ENCODE data around the gene METTL24. TPM values are rescaled to one million over a fixed set of nuclear protein-coding genes. Genes with fewer than 3 reads are reported as not detected.

Gene METTL24
- total and polyA plus RNA-seq, 2 of the 13 experiments (the other 11 are each of a cell fraction or from before 2014, with no cell fraction given): not detected

DNA sequence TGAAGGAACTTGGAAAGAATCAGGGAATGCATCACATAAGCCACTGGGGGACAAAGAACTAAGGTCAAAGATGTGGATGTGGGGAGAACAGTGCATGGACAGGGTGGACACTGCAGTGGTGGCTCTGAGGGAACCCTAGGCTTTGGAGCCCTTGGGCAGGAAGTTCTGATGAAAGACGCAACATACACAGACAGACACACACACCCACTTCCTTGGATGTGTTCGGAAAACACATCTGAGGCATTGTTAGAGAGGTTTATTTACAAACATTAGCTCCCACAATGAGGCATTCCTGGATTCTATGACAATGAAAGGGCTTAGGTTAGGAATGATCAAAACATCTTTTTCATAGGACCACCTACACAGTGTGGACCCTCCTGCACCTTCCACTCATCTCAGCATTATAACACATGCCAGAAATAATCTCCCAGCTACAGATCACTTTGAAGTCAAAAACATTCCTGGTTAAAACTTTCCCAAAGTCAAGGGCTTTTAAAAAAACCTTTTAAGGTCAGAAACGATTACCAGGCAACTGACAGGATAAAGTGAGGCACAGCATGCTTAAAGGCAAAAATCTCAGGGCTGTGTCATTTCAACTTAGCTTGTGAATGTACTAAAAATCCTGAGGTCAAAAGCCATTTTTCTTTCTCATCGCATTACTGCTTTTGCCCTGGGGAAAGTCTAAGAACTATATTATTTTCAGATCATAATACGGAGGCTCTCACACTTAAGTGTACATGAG, 6.4 kb upstream of the METTL24 start:
- 37% methylated on average over 5 of the region's 5 CpGs for WGBS (ENCODE audit: low lambda C conversion rate)
- H3K27me3 ChIP-seq (ENCODE audit: control insufficient read depth in 1 of 2, insufficient read depth in 2 of 2, low read length in 2 of 2): peaks cover 0 to 2% of the 10 kb centered on the region in 2 experiments; a peak in 2 of 5 replicates
- H3K9ac ChIP-seq (ENCODE audit: insufficient read depth, low read depth, low read length): no peak overlapping the region
- intact Hi-C loops (cut with micrococcal nuclease; ENCODE audit: unreplicated experiment): no loop called here
- no peaks in the 10 kb centered on the region for H3K9me3 ChIP-seq (ENCODE audit: low read length)
- no peaks in the 10 kb centered on the region for H3K79me2 ChIP-seq (ENCODE audit: insufficient read depth, low read length)
- H3K4me1 ChIP-seq (ENCODE audit: insufficient read depth, low read length): peaks cover 20% of the 10 kb centered on the region
- POLR2A ChIA-PET: no interaction called here
- H2AFZ ChIP-seq (ENCODE audit: low read length): no peak overlapping the region
- H3K27ac ChIP-seq (ENCODE audit: extremely low read length, insufficient read depth, low read length): no peak overlapping the region
- H3K36me3 ChIP-seq (replicated peaks in 1 of 2; ENCODE audit: control insufficient read depth in 1 of 2, insufficient read depth in 2 of 2, low read length in 2 of 2): no peaks in the 10 kb centered on the region
- BruUV-seq (replicated peaks): no TSS peak
- FAIRE-seq: no peak
- H3K4me2 ChIP-seq (ENCODE audit: low read depth, low read length): no peak overlapping the region
- no peak overlapping the region for H3K4me3 ChIP-seq (replicated peaks in 1 of 3; ENCODE audit: insufficient read depth in 1 of 3, low read depth in 2 of 3, low read length in 3 of 3)
- CTCF ChIA-PET (ENCODE audit: low intra/inter-chr PET ratio, low total read pairs): no interaction called here
- ATAC-seq: no peak
- no peak for DNase-seq (ENCODE audit: low spot score)
- H4K20me1 ChIP-seq (ENCODE audit: insufficient read depth, low read length): no peaks in the 10 kb centered on the region
- in situ Hi-C loops (cut with HindIII; ENCODE audit: extremely low pct_ligation_motif_present, low pct_unique_long_range_greater_than_20kb): no loop called here
- TF ChIP-seq, protein P1, sequence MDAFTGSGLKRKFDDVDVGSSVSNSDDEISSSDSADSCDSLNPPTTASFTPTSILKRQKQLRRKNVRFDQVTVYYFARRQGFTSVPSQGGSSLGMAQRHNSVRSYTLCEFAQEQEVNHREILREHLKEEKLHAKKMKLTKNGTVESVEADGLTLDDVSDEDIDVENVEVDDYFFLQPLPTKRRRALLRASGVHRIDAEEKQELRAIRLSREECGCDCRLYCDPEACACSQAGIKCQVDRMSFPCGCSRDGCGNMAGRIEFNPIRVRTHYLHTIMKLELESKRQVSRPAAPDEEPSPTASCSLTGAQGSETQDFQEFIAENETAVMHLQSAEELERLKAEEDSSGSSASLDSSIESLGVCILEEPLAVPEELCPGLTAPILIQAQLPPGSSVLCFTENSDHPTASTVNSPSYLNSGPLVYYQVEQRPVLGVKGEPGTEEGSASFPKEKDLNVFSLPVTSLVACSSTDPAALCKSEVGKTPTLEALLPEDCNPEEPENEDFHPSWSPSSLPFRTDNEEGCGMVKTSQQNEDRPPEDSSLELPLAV (CRISPR knock-in tag; conservative IDR thresholded peaks at IDR 0.05; ENCODE audit: low read depth): no peak
- TF ChIP-seq ZNF816 (CRISPR knock-in tag; IDR thresholded peaks at IDR 0.05; ENCODE audit: borderline replicate concordance) (no peak), NBN (conservative IDR thresholded peaks at IDR 0.05) (no peak), PPARG (CRISPR knock-in tag; conservative IDR thresholded peaks at IDR 0.05) (no peak), ZNF121 (CRISPR knock-in tag; IDR thresholded peaks at IDR 0.05) (no peak), MTA3 (CRISPR knock-in tag; IDR thresholded peaks at IDR 0.05) (no peak), ZNF644 (CRISPR knock-in tag; IDR thresholded peaks at IDR 0.05; ENCODE audit: low read depth) (no peak), KLF16 (CRISPR knock-in tag; IDR thresholded peaks at IDR 0.05) (no peak), XRCC5 (optimal IDR thresholded peaks at IDR 0.05; ENCODE audit: low read length) (no peak)
- TF ChIP-seq, protein P2, sequence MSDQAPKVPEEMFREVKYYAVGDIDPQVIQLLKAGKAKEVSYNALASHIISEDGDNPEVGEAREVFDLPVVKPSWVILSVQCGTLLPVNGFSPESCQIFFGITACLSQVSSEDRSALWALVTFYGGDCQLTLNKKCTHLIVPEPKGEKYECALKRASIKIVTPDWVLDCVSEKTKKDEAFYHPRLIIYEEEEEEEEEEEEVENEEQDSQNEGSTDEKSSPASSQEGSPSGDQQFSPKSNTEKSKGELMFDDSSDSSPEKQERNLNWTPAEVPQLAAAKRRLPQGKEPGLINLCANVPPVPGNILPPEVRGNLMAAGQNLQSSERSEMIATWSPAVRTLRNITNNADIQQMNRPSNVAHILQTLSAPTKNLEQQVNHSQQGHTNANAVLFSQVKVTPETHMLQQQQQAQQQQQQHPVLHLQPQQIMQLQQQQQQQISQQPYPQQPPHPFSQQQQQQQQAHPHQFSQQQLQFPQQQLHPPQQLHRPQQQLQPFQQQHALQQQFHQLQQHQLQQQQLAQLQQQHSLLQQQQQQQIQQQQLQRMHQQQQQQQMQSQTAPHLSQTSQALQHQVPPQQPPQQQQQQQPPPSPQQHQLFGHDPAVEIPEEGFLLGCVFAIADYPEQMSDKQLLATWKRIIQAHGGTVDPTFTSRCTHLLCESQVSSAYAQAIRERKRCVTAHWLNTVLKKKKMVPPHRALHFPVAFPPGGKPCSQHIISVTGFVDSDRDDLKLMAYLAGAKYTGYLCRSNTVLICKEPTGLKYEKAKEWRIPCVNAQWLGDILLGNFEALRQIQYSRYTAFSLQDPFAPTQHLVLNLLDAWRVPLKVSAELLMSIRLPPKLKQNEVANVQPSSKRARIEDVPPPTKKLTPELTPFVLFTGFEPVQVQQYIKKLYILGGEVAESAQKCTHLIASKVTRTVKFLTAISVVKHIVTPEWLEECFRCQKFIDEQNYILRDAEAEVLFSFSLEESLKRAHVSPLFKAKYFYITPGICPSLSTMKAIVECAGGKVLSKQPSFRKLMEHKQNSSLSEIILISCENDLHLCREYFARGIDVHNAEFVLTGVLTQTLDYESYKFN (CRISPR knock-in tag; conservative IDR thresholded peaks at IDR 0.05): no peak
- TF ChIP-seq, protein P3, sequence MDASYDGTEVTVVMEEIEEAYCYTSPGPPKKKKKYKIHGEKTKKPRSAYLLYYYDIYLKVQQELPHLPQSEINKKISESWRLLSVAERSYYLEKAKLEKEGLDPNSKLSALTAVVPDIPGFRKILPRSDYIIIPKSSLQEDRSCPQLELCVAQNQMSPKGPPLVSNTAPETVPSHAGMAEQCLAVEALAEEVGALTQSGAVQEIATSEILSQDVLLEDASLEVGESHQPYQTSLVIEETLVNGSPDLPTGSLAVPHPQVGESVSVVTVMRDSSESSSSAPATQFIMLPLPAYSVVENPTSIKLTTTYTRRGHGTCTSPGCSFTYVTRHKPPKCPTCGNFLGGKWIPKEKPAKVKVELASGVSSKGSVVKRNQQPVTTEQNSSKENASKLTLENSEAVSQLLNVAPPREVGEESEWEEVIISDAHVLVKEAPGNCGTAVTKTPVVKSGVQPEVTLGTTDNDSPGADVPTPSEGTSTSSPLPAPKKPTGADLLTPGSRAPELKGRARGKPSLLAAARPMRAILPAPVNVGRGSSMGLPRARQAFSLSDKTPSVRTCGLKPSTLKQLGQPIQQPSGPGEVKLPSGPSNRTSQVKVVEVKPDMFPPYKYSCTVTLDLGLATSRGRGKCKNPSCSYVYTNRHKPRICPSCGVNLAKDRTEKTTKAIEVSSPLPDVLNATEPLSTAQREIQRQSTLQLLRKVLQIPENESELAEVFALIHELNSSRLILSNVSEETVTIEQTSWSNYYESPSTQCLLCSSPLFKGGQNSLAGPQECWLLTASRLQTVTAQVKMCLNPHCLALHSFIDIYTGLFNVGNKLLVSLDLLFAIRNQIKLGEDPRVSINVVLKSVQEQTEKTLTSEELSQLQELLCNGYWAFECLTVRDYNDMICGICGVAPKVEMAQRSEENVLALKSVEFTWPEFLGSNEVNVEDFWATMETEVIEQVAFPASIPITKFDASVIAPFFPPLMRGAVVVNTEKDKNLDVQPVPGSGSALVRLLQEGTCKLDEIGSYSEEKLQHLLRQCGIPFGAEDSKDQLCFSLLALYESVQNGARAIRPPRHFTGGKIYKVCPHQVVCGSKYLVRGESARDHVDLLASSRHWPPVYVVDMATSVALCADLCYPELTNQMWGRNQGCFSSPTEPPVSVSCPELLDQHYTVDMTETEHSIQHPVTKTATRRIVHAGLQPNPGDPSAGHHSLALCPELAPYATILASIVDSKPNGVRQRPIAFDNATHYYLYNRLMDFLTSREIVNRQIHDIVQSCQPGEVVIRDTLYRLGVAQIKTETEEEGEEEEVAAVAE (CRISPR knock-in tag; IDR thresholded peaks at IDR 0.05; ENCODE audit: borderline replicate concordance): no peak
- TF ChIP-seq, protein P4, sequence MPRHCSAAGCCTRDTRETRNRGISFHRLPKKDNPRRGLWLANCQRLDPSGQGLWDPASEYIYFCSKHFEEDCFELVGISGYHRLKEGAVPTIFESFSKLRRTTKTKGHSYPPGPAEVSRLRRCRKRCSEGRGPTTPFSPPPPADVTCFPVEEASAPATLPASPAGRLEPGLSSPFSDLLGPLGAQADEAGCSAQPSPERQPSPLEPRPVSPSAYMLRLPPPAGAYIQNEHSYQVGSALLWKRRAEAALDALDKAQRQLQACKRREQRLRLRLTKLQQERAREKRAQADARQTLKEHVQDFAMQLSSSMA (CRISPR knock-in tag; IDR thresholded peaks at IDR 0.05): no peak
- TF ChIP-seq, protein P5, sequence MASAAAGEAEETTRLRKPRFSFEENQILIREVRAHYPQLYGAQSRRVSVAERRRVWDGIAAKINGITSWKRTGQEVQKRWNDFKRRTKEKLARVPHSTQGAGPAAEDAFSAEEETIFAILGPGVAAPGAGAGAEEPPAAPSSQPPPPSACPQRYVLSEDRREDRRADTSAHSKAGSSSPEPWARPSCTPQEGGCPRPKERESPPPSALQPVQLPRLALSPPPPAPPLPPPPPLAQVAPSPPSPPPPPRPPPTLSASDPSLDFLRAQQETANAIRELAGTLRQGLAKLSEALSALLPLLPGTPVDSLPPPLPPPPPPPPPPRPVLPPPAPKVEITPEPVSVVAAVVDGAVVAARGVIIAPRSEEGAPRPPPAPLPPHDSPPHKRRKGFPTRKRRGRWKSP (CRISPR knock-in tag; IDR thresholded peaks at IDR 0.05): no peak

All from HepG2 (cell line).